HG03565 (cell line): Measurements from ENCODE around the gene MSI1.

Experiments
- ATAC-seq: cut with Tn5 transposase; IDR thresholded peaks from one replicate; pipeline ENCODE4 v1.9.1; 2021; ENCODE audit warnings: mild to moderate bottlenecking, moderate library complexity; ENCODE audit not compliant: unreplicated experiment

MSI1 gene

GRCh38 chr12:120368789-120369602, at the start of gene MSI1:
MSI1 (minus strand) TSS chr12:120369164; CDS start chr12:120369091, 73 bp downstream.
- no peak for ATAC-seq

- no peak for ATAC-seq
Observed at GRCh38 chr12:120417917-120418580, 49.1 kb upstream of the MSI1 start.

- no peak for ATAC-seq
Observed at GRCh38 chr12:120416490-120417216, 47.7 kb upstream of the MSI1 start.

- ATAC-seq, result no peak
Observed at GRCh38 chr12:120413901-120414695, 45.1 kb upstream of the MSI1 start.

GRCh38 chr12:120412421-120412820, 43.5 kb upstream of the MSI1 start:
- no peak for ATAC-seq

GRCh38 chr12:120408771-120409170, 39.8 kb upstream of the MSI1 start:
- ATAC-seq, result no peak

GRCh38 chr12:120406553-120406952, 37.6 kb upstream of the MSI1 start:
- ATAC-seq, result no peak

GRCh38 chr12:120406069-120406468, 37.1 kb upstream of the MSI1 start:
- no peak for ATAC-seq

- no peak for ATAC-seq
Observed at GRCh38 chr12:120404271-120404670, 35.3 kb upstream of the MSI1 start.

- no peak for ATAC-seq
Observed at GRCh38 chr12:120403869-120404268, 34.9 kb upstream of the MSI1 start.

GRCh38 chr12:120402217-120402616, 33.3 kb upstream of the MSI1 start:
- no peak for ATAC-seq

GRCh38 chr12:120399531-120399930, 30.6 kb upstream of the MSI1 start:
- ATAC-seq, result no peak

GRCh38 chr12:120397824-120398540, 29.0 kb upstream of the MSI1 start:
- ATAC-seq, result no peak

GRCh38 chr12:120394483-120395367, 25.8 kb upstream of the MSI1 start:
- ATAC-seq, result no peak

GRCh38 chr12:120390540-120391120, 21.7 kb upstream of the MSI1 start:
- ATAC-seq, result no peak

- ATAC-seq, result no peak
Observed at GRCh38 chr12:120388691-120389481, 19.9 kb upstream of the MSI1 start.

GRCh38 chr12:120381752-120382419, 12.9 kb upstream of the MSI1 start:
- no peak for ATAC-seq

- ATAC-seq, result no peak
Observed at GRCh38 chr12:120378036-120378435, 9.1 kb upstream of the MSI1 start.
